Loucy (cell line): ENCODE results near the gene DLX3.

Experiments
- EZH2phosphoT487 ChIP-seq: fragments of 200-600 bp; IDR thresholded peaks from 2 replicates; pipeline ENCODE4 v1.6.1; 2018; ENCODE audit warnings: antibody characterized with exemption, mild to moderate bottlenecking, moderate library complexity, borderline replicate concordance
- TF ChIP-seq, protein P1 (sequence below): fragments of 200-600 bp; sonication (generic); conservative IDR thresholded peaks from 2 replicates; pipeline ENCODE4 v1.5.1; 2014; ENCODE audit warnings: mild to moderate bottlenecking, antibody characterized with exemption, low read length

DNA sequence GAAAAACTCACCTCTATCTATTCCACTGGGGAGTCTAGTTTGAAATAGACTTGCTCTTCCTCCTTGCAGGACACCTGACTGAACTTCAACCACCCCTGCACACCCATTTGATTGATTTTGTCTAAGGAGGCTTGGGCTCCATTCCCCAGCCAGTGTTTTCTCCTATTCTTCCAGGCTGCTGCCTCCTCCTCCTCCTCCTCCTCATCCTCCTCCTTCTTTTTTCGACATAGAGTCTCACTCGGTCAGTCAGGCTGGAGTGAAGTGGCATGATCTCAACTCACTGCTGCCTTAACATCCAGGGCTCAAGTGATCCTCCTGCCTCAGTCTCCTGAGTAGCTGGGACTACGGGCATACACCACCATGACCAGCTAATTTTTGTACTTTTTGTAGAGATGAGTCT is 27.8 kb downstream of the DLX3 start:
- TF ChIP-seq, protein P1, sequence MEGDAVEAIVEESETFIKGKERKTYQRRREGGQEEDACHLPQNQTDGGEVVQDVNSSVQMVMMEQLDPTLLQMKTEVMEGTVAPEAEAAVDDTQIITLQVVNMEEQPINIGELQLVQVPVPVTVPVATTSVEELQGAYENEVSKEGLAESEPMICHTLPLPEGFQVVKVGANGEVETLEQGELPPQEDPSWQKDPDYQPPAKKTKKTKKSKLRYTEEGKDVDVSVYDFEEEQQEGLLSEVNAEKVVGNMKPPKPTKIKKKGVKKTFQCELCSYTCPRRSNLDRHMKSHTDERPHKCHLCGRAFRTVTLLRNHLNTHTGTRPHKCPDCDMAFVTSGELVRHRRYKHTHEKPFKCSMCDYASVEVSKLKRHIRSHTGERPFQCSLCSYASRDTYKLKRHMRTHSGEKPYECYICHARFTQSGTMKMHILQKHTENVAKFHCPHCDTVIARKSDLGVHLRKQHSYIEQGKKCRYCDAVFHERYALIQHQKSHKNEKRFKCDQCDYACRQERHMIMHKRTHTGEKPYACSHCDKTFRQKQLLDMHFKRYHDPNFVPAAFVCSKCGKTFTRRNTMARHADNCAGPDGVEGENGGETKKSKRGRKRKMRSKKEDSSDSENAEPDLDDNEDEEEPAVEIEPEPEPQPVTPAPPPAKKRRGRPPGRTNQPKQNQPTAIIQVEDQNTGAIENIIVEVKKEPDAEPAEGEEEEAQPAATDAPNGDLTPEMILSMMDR: no peak
- TF ChIP-seq EZH2phosphoT487: no peak
